Epithelial cell of esophagus (primary cell): ENCODE data around the gene PLEKHA1.
A peak's percentile ranks its signal among the peaks of the same experiment; 100 is the strongest.

ENCODE experiments used
- DNase-seq: peaks from one replicate; pipeline ENCODE4 v3.0.0; 2010; ENCODE audit warnings: low read depth
- H3K4me3 ChIP-seq: 2 replicates; pipeline ENCODE4 v1.5.1; 2011; ENCODE audit warnings: mild to moderate bottlenecking, low read length, control low read depth
- CTCF ChIP-seq: IDR thresholded peaks from 2 replicates; pipeline ENCODE4 v1.5.1; 2011; ENCODE audit warnings: low read depth, mild to moderate bottlenecking, low read length, control low read depth, inconsistent platforms; ENCODE audit not compliant: insufficient read depth; ENCODE audit errors: missing control alignments

The PLEKHA1 gene

GRCh38 chr10:122338609-122339441 is 35.7 kb upstream of the PLEKHA1 start:
- DNase-seq = peak; percentile 62
- H3K4me3 ChIP-seq = no peak overlapping the region
- no peak for TF ChIP-seq CTCF

DNA sequence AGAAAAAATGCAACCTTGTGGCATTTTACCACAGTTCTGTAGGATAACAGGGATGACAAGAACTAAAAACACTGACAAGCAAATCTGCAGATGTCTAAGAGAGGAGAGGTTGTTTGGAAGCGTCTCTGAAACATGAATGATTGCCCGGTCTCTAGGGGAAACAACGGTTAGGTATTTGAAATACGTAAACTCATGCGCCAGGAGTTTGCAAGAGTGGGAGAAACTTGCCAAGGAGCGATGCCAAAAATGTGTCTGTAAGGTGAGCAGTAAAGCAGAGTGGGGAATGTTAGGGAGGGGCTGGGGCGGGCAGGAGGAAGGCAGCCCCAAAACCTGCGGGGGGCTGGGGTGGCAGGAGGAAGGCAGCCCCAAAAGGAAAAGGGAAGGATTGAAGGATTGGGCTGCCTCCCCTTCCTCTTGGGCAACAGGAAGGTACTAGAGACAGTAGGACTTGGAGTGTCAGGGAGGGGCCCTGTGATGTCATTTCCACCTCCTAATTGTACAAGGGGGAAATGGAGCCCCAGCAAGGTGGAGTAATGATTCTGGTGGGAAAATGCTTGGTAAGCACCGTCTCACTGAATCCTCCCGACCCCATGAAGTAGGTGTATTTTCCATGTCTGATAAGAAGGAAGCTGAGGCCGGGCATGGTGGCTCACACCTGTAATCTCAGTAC is 33.2 kb upstream of the PLEKHA1 start:
- DNase-seq = no peak

GRCh38 chr10:122342293-122343134 is 32.0 kb upstream of the PLEKHA1 start:
- no peak overlapping the region for H3K4me3 ChIP-seq
- DNase-seq = peak; percentile 54
- peak; percentile 81 for TF ChIP-seq CTCF

More for the DNA sequence above, 33.2 kb upstream of the PLEKHA1 start:
- H3K4me3 ChIP-seq = no peak overlapping the region
- TF ChIP-seq CTCF = no peak

DNA sequence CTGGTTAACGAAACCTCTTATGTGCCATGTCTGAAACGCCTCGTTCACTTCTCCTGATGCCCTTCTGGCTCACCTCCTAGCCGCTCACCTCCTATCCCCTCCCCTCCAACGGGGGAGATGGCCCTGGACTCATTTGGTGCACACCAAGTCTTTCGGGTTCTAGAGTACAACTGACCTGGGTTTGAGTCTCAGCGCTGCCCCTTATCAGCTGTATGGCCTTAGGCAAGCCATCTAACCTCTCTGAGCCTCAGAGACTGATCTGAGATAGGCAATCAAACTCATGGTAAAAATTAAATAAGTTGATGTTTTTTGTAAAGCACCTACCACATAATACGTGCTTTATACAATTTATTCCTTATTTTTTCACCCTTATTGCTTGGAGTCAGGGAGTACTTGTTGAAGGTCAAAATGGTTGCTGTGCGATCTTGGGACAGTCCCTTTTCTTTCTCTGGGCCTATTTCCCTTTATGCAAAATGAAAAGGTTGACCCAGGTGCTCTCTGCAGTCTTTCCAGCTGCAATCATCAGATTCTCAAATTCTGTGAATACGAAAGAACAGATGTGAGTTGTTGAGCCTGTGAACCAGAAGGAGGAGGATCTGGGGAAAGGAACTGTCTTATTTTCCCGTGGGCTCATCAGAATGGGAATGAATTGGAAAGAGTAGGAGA is 31.2 kb upstream of the PLEKHA1 start:
- TF ChIP-seq CTCF = no peak
- H3K4me3 ChIP-seq = no peak overlapping the region
- DNase-seq = no peak

GRCh38 chr10:122343936-122344335 is 30.6 kb upstream of the PLEKHA1 start:
- no peak for DNase-seq
- no peak for TF ChIP-seq CTCF
- no peak overlapping the region for H3K4me3 ChIP-seq

- no peak for TF ChIP-seq CTCF
- H3K4me3 ChIP-seq = no peak overlapping the region
- no peak for DNase-seq
Observed at GRCh38 chr10:122344741-122345258, 29.7 kb upstream of the PLEKHA1 start.
